Measurements from ENCODE around the gene P2RX3.

The P2RX3 gene

DNA sequence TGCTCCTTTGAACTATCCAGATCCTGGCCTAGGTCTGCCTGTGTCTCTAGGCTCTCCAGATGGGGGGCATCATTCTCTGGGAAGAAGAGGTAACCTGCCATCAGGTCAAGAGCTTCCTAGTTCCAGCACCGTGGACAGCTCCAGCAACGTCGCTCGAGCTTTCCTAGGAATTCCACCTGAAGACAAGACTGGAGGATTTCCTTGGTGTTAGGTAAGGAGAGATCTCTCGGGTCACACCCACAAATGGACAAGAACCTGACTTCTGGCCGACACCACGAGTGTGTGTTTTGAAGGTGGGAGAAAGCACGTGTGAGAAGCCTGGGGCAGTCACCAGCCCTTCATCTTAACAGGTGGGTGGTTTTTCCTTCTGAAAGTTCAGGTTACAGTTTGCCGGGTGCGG lies 41.6 kb downstream of the P2RX3 start:
- Histone ChIP-seq H3K4me2 (no peak overlapping the region), H3K4me1 (peaks cover 12% of the 10 kb centered on the region), H3K27ac (no peak overlapping the region), H4K20me1 (no peaks in the 10 kb centered on the region), H3K9ac (no peak overlapping the region), H3K36me3 (no peaks in the 10 kb centered on the region), H3K4me3 (no peak overlapping the region), H3K27me3 (no peaks in the 10 kb centered on the region), H3K9me3 (no peaks in the 10 kb centered on the region)
- no peak for TF ChIP-seq Cebpa-rat (IDR thresholded peaks at IDR 0.05)

DNA sequence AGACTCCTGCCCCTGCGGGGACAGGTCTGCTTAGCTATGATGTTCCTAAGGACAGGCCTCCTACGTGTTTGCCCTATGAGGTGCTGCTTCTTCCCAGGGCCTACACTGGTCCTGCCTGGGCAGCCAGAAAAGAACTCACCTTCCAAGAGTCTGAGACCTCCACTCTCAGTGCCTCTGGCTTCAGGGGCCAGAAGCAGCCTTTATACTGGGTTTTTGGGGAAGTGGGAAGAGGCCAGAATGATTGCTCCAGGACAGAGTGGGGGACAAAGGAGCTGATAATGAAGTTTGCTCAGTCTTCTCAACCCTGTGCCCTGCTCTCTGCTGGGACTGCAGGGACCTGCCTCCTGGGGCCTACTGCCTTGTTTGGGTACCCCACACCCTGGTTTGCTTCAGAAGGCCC lies 42.8 kb downstream of the P2RX3 start, which contains the start of gene PRG3:
PRG3 (minus strand) TSS at position 176 of the 400 bp plus-strand sequence. CDS start 442 bp downstream, outside the sequence.
- Histone ChIP-seq H4K20me1 (no peaks in the 10 kb centered on the region), H3K36me3 (no peaks in the 10 kb centered on the region), H3K27ac (no peak within 1 kb of the TSS), H3K27me3 (no peaks in the 10 kb centered on the region), H3K9ac (no peak within 1 kb of the TSS), H3K4me2 (no peak within 1 kb of the TSS), H3K4me3 (no peak within 1 kb of the TSS), H3K9me3 (no peaks in the 10 kb centered on the region), H3K4me1 (no peaks in the 10 kb centered on the region)
- TF ChIP-seq Cebpa-rat (IDR thresholded peaks at IDR 0.05), result no peak

DNA sequence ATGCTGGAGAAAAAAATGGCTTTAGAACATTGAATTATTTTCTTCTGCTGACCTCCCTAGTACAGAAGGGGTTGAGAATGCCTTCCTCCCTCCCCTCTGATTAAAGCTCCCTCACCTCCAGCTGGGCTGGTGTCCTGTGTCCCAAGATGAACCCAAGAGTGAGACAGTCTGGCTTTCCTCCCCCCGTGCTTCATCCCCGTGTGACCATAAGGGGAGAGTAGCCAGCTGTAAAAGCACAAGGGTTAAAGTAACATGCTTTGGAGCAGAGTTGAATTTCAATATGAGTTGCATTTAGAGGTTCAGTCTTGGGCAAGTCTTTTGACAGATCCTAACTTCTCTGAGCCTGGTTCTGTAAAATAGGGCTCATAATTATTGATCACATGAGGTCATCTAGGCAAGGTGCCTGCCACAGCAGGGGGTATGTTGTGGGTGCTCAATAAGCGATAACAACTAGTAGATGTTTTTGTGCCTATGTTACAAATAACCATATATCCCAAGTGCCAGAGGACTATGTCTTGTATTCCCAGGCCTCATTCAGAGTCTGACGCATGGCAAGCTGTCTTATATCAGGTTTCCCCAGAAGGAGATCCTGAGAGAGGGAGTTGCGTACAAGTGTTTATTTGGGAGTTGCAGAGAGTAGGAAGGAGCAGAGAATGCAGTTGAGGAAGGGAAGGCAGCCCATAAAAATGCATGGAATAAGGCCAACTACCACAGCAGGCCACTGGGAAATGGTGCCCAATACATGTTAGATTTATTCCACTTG lies 48.2 kb downstream of the P2RX3 start:
- H3K36me3 ChIP-seq, result no peaks in the 10 kb centered on the region
- no peaks in the 10 kb centered on the region for H3K4me1 ChIP-seq
- no peak overlapping the region for H3K27ac ChIP-seq
- H3K4me3 ChIP-seq, result no peak overlapping the region
- no peak overlapping the region for H3K4me2 ChIP-seq
- no peaks in the 10 kb centered on the region for H3K9me3 ChIP-seq
- H3K27me3 ChIP-seq, result no peaks in the 10 kb centered on the region
- no peak for TF ChIP-seq Cebpa-rat (IDR thresholded peaks at IDR 0.05)
- H4K20me1 ChIP-seq, result no peaks in the 10 kb centered on the region
- H3K9ac ChIP-seq, result no peak overlapping the region

DNA sequence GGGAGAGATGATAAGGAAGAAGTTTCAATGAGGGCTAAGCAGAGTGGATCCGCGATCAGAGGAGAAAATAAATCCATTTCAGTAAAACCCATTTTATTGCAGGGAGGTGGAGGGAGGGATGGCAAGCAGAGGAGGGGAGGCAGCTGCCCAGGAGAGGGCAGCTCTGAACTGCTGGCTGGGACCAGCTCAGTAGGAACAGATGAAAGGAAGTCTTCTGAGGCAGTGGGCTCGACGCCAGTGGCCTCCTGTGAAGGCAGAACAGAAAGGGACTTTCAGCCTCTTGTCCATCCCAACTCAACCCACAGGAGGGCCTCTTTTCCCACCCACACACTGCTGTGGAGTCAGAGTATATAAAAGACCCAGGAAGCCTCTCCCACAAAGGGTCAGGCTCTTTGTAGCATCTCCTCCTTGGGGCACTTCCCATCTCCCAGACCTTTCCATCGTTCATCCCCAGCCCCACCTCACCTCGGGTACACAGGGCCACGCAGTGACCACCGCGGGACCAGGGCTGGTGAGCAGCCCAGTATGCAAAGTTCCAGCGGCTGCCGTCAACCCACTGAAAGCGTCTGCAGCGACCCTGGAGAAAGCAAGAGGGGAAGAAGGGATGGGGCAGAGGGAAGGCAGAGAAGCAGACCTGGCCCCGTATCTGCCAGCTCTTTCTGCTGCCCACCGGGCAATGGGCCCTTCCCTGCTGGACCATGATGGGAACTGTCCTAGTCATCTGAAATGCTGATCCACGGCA lies 49.3 kb downstream of the P2RX3 start:
- no peak for TF ChIP-seq Cebpa-rat (IDR thresholded peaks at IDR 0.05)
- Histone ChIP-seq H3K27me3 (no peaks in the 10 kb centered on the region), H4K20me1 (no peaks in the 10 kb centered on the region), H3K9me3 (no peaks in the 10 kb centered on the region), H3K27ac (no peak overlapping the region), H3K36me3 (0 out of 2 replicates have a peak, but pooled peaks cover 5% of the 10 kb centered on the region), H3K4me1 (no peaks in the 10 kb centered on the region), H3K4me3 (no peak overlapping the region), H3K4me2 (no peak overlapping the region), H3K9ac (no peak overlapping the region)

DNA sequence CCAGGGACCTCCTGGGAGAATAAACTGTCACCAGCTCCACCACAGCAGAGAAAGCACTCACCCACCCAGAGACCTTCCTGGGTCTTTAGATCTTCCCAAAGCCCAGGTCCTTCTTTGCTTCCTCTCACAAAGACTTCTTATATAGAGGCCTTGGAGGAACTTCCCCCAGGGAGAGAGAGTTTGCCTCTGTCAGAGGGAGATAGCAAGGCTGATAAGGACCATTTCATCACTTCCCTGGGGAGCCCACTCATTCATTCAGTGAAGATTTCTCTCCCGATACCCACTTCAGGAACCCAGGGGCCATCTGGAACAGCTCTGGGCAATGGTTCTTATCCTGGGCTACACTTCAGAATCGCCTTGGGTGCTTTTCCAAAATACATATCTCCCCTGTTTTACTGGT lies 52.4 kb downstream of the P2RX3 start, which contains the start of gene PRG2:
PRG2 (minus strand) TSS at position 116 of the 400 bp plus-strand sequence. CDS start 706 bp downstream, outside the sequence.
- no peaks in the 10 kb centered on the region for H3K4me1 ChIP-seq
- no peaks in the 10 kb centered on the region for H3K27me3 ChIP-seq
- no peaks in the 10 kb centered on the region for H3K9me3 ChIP-seq
- H3K4me3 ChIP-seq, result no peak within 1 kb of the TSS
- no peak for TF ChIP-seq Cebpa-rat (IDR thresholded peaks at IDR 0.05)
- H3K9ac ChIP-seq, result no peak within 1 kb of the TSS
- 0 out of 2 replicates have a peak, but pooled peaks cover 8% of the 10 kb centered on the region for H3K36me3 ChIP-seq
- no peak within 1 kb of the TSS for H3K4me2 ChIP-seq
- H3K27ac ChIP-seq, result no peak within 1 kb of the TSS
- H4K20me1 ChIP-seq, result no peaks in the 10 kb centered on the region

DNA sequence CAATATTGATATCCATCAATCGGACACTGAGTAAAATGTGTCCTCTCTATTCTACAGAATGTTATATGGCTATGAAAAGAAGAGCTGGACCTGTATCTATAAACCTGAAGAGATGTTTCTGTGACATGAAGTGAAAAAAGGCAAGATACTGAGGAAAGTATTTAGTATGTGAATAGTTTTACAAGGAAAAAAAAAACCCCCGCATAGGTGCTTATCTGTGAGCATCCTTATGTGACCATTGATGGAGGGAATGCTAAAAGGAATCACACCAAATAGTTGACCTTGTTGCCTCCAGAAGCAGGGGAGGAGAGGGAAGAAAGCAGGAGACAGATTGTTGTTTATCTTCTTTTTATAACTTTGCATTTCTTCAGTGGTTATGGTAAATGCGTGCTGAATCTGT lies 53.0 kb downstream of the P2RX3 start:
- Histone ChIP-seq H3K9me3 (no peaks in the 10 kb centered on the region), H3K9ac (no peak overlapping the region), H3K27ac (no peak overlapping the region), H3K4me2 (no peak overlapping the region), H3K4me1 (0 out of 2 replicates have a peak, but pooled peaks cover 5% of the 10 kb centered on the region), H3K27me3 (no peaks in the 10 kb centered on the region), H4K20me1 (no peaks in the 10 kb centered on the region), H3K36me3 (0 out of 2 replicates have a peak, but pooled peaks cover 8% of the 10 kb centered on the region), H3K4me3 (no peak overlapping the region)
- no peak for TF ChIP-seq Cebpa-rat (IDR thresholded peaks at IDR 0.05)

DNA sequence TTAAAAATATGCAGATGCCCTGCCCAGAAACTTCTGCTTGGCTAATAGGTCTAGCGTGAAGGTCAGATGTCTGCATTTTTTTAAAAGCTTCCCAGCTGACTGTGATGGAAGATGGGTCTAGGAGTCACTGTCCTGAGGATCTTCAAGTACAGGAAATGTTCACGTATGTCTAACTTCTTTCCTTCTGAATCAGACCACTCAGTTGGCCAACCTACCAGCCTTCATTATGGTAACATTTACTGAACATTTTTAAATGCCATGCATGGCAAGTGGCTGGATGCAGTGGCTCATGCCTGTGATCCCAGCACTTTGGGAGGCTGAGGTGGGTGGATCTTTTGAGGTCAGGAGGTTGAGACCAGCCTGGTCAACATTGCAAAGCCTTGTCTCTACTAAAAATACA lies 53.4 kb downstream of the P2RX3 start:
- Histone ChIP-seq H4K20me1 (no peaks in the 10 kb centered on the region), H3K9ac (no peak overlapping the region), H3K4me1 (0 out of 2 replicates have a peak, but pooled peaks cover 8% of the 10 kb centered on the region), H3K4me3 (no peak overlapping the region), H3K27me3 (no peaks in the 10 kb centered on the region), H3K27ac (no peak overlapping the region), H3K36me3 (0 out of 2 replicates have a peak, but pooled peaks cover 8% of the 10 kb centered on the region), H3K9me3 (no peaks in the 10 kb centered on the region), H3K4me2 (no peak overlapping the region)
- TF ChIP-seq Cebpa-rat (IDR thresholded peaks at IDR 0.05), result no peak

DNA sequence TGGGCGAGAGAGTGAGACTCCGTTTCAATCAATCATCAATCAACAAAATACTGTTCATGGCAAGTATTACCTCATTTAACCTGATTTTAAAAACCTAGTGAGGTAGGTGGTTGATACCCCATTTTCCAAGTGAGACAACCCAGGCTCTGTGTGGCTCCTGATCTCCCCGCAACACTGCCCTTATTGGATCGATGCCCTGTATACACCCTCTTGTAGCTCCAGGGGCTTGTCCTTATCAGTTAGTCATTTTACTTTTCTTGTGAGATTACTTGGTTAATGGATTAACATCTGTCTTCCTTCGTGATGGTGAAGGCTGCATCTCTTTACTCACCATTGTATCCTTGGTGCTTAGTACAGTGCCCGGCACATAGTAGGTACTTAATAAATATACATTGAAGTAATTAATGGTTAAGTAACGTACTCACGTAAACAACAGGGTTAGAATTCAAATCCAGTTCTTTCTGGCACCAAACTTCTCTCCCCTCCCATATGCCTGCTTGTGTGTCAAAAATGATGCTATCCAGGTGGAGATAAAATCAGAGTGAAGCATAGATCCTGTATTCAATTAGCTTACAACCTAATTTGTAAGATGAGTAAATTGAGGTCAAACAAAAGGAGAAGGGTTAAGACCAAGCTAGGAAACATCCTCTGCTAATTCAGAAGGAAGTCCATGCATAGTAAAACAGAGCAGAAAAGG lies 54.1 kb downstream of the P2RX3 start:
- 0 out of 2 replicates have a peak, but pooled peaks cover 8% of the 10 kb centered on the region for H3K4me1 ChIP-seq
- no peaks in the 10 kb centered on the region for H3K27me3 ChIP-seq
- no peak overlapping the region for H3K9ac ChIP-seq

DNA sequence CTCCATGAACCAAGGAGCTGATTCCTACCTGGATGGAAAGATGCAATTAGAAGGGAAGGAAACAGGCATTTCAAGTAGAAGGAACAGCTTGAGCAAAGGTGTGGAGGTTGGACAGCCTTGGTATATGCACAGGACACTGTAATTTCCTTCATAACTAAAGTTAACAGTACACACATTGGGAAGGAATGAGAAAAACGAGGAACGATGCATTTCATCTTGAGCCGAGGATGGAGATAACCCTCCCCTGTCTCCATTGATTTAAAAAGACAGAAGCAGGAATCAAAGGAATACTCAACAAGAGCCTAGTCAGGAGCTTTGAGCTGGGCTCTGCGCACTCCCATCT lies 54.6 kb downstream of the P2RX3 start:
- Histone ChIP-seq H3K27ac (no peak overlapping the region), H3K4me3 (no peak overlapping the region), H3K9ac (no peak overlapping the region), H3K4me1 (0 out of 2 replicates have a peak, but pooled peaks cover 8% of the 10 kb centered on the region), H3K4me2 (no peak overlapping the region), H3K27me3 (no peaks in the 10 kb centered on the region), H4K20me1 (no peaks in the 10 kb centered on the region), H3K36me3 (0 out of 2 replicates have a peak, but pooled peaks cover 8% of the 10 kb centered on the region), H3K9me3 (no peaks in the 10 kb centered on the region)
- no peak for TF ChIP-seq Cebpa-rat (IDR thresholded peaks at IDR 0.05)

More for the DNA sequence above, 54.1 kb downstream of the P2RX3 start:
- no peak overlapping the region for H3K27ac ChIP-seq
- no peak for TF ChIP-seq Cebpa-rat (IDR thresholded peaks at IDR 0.05)
- no peaks in the 10 kb centered on the region for H4K20me1 ChIP-seq
- H3K36me3 ChIP-seq, result 0 out of 2 replicates have a peak, but pooled peaks cover 8% of the 10 kb centered on the region
- H3K4me3 ChIP-seq, result no peak overlapping the region
- no peak overlapping the region for H3K4me2 ChIP-seq
- H3K9me3 ChIP-seq, result no peaks in the 10 kb centered on the region

All from BLaER1 (cell line).